HL-60 (cell line): ENCODE results near the gene RNF135.

Experiments used
- GABPA ChIP-seq: IDR thresholded peaks from 2 replicates; pipeline ENCODE4 v1.6.1; 2012; ENCODE audit warnings: low read depth
- TF ChIP-seq, protein P1 (sequence below): IDR thresholded peaks from one replicate; pipeline ENCODE4 v1.5.1; 2011; ENCODE audit warnings: low read length, control low read depth, inconsistent platforms; ENCODE audit not compliant: insufficient read depth
- TF ChIP-seq, protein P2 (sequence below): IDR thresholded peaks from 2 replicates; pipeline ENCODE4 v1.6.1; 2012; ENCODE audit warnings: low read depth; ENCODE audit not compliant: insufficient replicate concordance

DNA sequence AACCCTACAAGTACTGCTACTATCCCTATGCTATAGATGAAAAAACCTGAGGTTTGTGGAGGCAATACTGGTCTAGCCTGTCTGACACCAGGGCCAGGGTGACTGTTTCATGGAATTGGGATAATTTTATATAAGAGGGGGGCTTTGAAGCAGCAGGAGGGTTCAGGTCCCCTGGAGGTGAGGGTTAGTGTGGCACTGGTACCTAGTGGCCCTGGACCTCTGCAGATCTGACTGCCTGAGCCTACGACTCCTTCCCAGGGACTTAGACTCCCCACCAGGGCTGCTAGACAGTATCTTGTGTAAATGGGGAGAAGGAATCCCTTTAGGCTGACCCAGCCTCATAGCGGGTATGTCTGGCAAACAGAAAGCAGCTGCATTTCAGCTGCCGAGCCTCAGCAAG, 42.3 kb upstream of the RNF135 start:
- TF ChIP-seq, protein P1, sequence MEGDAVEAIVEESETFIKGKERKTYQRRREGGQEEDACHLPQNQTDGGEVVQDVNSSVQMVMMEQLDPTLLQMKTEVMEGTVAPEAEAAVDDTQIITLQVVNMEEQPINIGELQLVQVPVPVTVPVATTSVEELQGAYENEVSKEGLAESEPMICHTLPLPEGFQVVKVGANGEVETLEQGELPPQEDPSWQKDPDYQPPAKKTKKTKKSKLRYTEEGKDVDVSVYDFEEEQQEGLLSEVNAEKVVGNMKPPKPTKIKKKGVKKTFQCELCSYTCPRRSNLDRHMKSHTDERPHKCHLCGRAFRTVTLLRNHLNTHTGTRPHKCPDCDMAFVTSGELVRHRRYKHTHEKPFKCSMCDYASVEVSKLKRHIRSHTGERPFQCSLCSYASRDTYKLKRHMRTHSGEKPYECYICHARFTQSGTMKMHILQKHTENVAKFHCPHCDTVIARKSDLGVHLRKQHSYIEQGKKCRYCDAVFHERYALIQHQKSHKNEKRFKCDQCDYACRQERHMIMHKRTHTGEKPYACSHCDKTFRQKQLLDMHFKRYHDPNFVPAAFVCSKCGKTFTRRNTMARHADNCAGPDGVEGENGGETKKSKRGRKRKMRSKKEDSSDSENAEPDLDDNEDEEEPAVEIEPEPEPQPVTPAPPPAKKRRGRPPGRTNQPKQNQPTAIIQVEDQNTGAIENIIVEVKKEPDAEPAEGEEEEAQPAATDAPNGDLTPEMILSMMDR = no peak
- TF ChIP-seq, protein P2, sequence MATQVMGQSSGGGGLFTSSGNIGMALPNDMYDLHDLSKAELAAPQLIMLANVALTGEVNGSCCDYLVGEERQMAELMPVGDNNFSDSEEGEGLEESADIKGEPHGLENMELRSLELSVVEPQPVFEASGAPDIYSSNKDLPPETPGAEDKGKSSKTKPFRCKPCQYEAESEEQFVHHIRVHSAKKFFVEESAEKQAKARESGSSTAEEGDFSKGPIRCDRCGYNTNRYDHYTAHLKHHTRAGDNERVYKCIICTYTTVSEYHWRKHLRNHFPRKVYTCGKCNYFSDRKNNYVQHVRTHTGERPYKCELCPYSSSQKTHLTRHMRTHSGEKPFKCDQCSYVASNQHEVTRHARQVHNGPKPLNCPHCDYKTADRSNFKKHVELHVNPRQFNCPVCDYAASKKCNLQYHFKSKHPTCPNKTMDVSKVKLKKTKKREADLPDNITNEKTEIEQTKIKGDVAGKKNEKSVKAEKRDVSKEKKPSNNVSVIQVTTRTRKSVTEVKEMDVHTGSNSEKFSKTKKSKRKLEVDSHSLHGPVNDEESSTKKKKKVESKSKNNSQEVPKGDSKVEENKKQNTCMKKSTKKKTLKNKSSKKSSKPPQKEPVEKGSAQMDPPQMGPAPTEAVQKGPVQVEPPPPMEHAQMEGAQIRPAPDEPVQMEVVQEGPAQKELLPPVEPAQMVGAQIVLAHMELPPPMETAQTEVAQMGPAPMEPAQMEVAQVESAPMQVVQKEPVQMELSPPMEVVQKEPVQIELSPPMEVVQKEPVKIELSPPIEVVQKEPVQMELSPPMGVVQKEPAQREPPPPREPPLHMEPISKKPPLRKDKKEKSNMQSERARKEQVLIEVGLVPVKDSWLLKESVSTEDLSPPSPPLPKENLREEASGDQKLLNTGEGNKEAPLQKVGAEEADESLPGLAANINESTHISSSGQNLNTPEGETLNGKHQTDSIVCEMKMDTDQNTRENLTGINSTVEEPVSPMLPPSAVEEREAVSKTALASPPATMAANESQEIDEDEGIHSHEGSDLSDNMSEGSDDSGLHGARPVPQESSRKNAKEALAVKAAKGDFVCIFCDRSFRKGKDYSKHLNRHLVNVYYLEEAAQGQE = no peak
- TF ChIP-seq GABPA = no peak
